Activated T-helper 1 cell treated with Interleukin-2 at 50 U/mL for 16 hours (primary cell): ENCODE measurements around the gene MVK.

Experiments used
- DNase-seq: peaks from one replicate; pipeline ENCODE4 v3.0.0-alpha.2; 2020; ENCODE audit warnings: low read depth

MVK gene

GRCh38 chr12:109573029-109573913 lies at the start of gene MVK, which contains the start of gene MMAB:
MVK (plus strand) TSS chr12:109573794; CDS start chr12:109574823, 1,029 bp downstream.
MMAB (minus strand) TSS chr12:109573504; CDS start chr12:109573480, 24 bp downstream.
- DNase-seq = peak; percentile 95

GRCh38 chr12:109524466-109525278 lies 48.9 kb upstream of the MVK start:
- DNase-seq = no peak

GRCh38 chr12:109525279-109525585 lies 48.4 kb upstream of the MVK start:
- no peak for DNase-seq

DNA sequence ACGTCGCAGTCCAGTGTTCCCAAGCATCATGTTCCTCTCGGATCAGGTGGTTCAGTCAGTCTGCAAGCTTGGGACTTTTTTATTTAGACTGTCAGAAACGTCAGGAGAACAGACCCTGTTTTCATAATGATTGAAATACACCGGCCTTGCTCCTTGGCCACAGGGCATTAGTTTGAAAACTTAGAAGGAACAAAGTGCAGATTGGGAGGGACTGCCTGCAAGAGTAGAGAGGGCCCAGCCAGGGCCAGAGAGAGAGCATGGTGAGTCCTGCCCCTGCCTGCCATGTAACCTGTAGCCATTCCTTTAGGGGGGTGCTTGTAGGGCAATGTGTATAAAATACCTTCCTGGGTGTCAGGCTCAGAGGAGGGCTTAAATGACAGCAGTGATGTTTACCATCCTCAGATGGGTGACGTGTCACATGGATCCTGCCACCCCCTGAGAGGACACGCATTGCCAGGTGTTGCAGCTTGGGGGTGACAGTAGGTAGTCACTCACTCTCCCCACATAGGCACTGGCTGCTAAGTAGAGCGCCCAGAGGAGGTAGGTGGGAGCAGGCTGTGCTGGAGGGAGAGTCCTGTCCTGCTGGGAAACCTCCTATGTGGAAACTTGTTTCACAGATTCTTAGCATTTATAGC lies 46.0 kb upstream of the MVK start:
- DNase-seq = no peak

DNA sequence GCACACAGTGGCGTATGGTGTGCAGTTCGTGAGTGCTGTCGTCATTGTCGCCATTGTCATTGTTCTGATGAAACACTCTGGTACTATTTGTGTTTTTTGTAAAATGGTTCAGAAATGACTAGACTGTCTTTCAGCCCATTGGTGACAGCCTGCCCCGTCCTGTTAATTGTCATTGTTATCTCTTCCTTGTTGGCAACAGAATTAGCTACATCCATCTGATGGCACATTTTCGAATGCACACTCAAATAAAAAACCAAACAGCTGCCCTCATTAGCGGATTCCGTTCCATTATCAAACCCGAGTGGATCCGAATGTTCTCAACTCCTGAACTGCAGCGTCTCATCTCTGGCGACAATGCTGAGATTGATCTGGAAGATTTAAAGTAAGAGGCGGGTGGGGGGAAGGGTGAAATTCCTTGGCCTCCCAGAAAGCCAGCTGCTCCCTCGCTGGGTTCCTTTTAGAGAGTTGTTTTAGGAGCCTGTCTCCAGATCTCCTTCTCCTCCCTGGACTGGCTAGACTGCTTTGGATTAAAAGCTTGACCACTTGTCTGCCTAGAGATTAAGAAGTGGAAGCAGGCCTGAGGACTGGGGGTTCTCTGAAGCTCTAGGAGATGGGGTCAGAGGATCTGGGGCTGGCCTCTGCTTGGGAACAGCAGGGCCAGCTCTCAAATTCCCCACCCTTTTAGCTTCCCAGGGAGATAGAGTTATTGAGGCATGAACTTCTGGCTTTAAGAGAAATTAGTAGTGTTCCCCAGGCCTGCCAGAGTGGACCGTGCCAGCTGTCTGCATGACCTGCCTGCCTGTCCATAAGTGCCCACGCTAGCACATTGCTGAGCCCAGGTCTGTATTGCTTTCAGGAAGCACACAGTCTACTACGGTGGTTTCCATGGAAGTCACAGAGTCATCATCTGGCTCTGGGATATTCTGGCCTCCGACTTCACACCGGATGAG lies 43.6 kb upstream of the MVK start:
- no peak for DNase-seq

DNA sequence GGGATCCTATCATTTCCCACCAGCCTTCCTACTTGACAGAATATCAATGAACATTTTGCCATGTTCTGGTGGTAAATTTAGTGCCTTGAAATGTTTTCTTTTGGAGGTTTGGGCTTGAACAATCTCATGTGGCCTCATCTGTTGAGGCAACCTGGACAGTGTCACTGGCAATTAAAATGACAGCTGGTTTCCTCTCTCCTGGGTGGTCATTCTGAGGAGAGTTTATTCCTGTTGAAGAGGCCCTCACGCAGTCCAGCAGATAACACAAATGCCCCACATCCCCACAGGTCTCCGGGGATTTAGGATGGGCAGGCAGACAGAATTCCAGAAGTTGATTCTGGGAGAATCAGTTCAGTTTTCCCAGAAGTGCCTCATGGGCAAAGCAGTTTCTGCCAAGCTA lies 42.2 kb upstream of the MVK start:
- no peak for DNase-seq

DNA sequence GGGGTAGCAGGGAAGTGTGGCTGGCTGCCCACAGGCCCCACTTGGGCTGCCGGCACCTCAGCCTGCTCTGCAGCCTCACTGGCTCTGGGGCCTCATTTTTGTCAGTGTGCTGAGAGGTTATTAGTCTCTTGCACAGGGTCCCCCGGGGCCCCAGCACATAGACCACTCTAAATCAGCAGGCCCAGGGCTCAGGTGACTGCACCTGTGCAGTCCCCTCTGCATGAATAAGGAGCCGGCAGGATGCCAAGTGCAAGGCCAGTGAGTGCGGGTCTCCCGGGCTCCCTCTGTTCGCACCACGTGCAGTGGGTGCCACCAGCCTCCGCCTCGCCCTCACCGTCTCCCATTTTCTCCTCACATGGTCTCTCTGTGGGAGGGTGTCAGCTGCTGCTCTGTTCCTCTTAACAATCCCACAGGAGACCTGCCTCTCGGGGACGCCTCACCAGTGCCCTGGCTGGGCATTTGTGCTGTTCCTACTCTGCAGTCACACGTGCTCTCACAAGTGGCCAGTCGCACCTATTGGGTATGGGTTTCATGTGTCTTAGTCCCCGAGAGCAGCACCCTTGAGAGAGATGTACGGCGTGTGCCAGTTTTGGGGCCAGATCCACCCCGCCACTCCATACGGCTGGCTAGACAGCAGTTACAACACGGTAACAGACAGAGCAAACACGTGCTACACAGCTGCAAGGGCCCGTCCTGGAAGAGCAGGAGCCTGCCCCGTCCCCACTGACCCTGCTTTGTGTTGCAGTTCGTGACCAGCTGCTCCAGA lies 40.7 kb upstream of the MVK start:
- DNase-seq = no peak

GRCh38 chr12:109533487-109533740 lies 40.2 kb upstream of the MVK start:
- DNase-seq = no peak

- no peak for DNase-seq
Measured at GRCh38 chr12:109534456-109534855, 39.1 kb upstream of the MVK start.

- no peak for DNase-seq
Measured at GRCh38 chr12:109535231-109535862, 38.2 kb upstream of the MVK start.

DNA sequence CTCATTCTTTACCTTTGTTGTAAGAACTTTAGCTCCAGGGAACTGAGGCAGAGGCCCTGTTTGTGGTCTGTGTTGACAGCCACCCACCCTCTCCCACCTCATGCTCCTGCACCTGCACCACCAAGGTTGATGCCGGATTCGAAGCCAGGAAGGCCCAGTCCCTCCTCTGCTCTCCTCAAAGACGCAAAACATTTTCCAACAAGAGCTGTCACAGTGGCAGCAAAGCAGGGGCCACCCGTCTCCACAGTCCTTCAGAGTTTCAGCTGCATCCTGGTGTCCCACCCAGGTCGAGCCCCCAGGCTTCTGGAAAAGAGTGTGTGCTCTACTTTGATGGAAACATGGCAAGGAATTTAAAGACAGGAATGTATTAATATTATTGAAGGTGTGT lies 37.7 kb upstream of the MVK start:
- no peak for DNase-seq

GRCh38 chr12:109537136-109537535 lies 36.5 kb upstream of the MVK start:
- DNase-seq = no peak

- no peak for DNase-seq
Measured at GRCh38 chr12:109538191-109538863, 35.3 kb upstream of the MVK start.

GRCh38 chr12:109539508-109539907 lies 34.1 kb upstream of the MVK start:
- DNase-seq = no peak

DNA sequence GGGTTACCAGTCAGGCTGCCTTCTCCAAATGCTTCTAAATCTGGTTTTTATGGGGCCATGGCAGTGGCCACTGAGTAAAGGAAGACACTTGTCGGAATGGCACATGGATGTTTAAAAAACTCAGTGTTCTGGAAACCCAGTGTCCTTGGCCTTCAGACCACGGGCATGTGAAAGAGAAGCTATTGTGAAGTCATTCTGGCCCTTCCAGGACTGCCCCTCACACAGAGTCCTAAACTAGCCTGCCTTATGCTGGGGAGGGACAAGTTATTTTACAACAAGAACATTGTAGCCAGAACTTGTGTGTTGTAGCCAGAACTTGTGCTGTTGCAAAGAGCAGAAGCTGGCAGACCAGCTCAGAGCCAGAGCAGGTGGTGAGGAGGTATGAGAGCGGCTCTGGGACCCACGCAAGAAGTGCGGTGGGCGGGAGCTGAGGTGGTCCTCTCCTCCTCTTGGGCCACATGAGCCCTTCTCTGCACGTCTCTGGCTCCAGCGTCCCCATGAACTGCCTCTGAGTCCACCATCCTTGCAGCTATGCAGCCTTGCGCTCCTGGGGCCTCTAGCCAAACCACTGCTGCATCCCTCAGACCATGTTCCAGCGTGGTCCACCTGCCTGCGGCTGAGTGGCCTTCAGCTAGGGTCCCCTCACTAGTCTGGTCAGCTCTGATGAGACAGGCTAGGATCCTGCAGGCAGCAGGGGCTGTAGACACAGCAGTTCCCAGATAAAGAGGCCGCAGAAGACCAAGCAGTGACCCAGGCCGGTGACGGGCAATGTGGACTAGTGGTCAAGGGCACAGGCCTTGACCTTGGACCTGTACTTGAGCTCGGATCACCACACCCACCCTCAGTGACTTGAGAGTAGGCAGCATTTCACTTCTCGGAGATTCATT lies 32.8 kb upstream of the MVK start:
- no peak for DNase-seq

- no peak for DNase-seq
Measured at GRCh38 chr12:109541413-109541726, 32.2 kb upstream of the MVK start.

DNA sequence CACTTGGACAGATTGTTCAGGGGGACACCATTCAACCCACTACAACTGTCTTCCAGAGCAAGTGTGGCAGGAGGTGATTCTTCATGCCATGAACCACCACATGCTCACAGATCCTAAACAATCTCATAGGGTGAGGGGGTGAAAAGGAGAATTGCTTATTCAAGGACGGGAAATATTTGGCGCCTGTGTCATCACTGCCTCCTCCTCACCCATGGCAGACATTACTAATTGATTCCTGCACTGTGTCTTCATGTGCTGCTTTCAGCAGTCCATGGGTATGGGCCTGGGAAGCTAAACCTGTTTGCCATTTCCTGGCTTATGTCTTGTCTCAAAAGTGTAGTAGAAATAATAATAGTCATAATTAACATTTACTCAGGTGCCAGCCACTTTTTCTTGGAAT lies 31.6 kb upstream of the MVK start:
- no peak for DNase-seq

DNA sequence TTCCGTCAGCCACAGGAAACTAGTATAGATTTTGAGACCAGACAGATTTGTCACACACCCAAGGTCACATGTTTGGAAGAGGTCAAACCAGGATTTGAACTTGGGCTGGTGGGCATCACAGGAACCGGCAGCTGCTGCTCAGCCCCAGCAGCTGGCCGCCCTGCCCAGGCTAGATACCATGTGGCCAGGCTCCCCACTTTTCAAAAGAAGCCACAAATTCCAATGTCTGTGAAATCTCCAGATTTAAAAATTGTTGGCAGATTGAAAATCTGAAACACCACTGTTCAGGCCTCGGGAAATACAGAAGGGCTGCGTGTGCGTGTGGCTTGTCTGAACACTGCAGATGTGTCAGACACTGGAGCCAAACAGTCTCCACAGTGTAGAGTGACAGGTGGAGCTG lies 30.7 kb upstream of the MVK start:
- no peak for DNase-seq

- no peak for DNase-seq
Measured at GRCh38 chr12:109544955-109545531, 28.6 kb upstream of the MVK start.
